GM12873 (cell line): ENCODE results near the gene ALKBH7.

Experiments used
- TF ChIP-seq, protein P1 (sequence below): IDR thresholded peaks from 2 replicates; pipeline ENCODE4 v1.5.1; 2012; ENCODE audit warnings: low read depth, mild to moderate bottlenecking, moderate library complexity, low read length, control low read depth; ENCODE audit not compliant: insufficient read depth; ENCODE audit errors: missing control alignments

ALKBH7 gene

DNA sequence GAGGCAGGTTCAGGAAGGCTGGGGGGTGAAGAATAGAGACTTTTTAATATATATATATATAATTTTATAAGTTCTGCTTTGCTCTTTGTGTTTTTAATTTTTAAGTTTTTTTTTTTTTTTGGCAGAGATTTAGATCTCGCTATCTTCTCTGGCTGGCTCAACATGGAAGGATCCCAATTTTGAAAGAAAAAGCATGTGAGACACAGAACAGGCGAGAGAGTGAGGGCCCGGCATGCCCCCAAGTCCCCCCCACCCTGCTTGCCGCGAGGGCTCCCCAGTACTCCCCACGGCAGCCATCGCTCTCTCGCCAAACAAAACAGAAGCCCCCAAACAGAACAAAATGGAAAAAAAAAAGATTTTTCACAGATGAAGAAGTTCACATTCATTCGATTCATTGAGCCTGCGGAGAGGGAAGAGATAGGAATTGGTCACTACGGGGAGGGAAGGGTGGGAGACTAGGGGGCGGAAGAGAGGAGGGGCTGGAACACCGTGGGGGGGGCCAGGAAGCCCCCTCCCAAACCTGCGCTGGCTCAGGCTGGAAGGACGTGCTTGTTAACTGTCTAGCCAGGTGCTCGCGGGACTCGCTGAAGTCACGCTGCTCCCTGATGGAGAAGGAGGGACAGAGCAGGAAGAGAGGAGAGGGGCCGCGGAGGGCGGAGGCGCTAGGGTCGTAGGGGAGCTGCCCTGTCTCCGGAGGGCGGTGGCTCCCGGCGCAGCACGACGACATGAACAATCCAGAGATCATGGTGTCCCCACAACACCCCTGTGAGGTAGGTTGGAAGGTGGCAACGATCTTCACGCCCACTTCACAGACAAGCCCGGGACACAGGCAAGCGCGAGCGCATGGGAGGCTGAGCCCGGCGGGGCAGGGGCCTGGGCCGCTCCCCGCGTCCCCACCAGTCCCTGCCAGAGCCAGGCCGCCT is 41.4 kb downstream of the ALKBH7 start:
- TF ChIP-seq, protein P1, sequence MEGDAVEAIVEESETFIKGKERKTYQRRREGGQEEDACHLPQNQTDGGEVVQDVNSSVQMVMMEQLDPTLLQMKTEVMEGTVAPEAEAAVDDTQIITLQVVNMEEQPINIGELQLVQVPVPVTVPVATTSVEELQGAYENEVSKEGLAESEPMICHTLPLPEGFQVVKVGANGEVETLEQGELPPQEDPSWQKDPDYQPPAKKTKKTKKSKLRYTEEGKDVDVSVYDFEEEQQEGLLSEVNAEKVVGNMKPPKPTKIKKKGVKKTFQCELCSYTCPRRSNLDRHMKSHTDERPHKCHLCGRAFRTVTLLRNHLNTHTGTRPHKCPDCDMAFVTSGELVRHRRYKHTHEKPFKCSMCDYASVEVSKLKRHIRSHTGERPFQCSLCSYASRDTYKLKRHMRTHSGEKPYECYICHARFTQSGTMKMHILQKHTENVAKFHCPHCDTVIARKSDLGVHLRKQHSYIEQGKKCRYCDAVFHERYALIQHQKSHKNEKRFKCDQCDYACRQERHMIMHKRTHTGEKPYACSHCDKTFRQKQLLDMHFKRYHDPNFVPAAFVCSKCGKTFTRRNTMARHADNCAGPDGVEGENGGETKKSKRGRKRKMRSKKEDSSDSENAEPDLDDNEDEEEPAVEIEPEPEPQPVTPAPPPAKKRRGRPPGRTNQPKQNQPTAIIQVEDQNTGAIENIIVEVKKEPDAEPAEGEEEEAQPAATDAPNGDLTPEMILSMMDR, result no peak

DNA sequence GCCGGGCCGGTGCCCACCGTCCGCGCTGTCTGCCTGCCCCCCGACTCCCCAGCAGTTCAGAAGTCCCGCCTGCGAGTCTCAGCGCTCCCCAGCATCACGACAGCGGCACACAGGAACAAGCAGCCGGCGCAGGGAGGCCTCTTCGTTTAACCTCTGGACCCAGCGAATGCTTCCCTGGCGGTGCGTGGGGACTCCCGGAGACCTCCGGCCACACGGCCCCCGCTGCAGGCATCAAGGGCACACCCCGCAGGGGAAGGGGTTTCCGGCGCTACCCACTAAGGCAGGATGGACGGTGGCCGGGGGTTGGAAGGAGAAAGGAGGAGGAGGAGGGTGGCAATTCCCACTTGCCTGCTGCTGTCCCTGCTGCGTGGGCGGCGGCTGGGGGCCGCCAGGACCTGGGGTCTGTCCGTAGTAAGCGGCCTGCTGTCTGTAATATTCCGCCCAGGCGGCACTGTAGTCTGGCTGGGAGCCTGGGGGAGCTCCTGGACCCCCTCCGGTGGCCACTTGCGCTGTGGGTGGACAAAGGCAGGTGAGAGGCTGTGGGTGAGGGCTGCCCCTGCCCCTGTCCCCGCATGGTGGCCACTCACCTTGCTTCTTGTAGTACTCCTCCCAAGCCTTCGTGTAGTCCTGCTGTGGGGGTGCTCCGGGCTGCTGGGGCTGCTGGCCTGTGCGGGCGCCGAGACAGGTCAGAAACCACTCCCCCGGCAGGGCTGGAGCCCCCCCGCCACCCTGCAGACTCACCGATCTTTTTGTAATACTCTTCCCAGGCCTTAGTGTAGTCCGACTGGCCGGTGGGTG is 42.4 kb downstream of the ALKBH7 start:
- TF ChIP-seq, protein P1, result no peak

DNA sequence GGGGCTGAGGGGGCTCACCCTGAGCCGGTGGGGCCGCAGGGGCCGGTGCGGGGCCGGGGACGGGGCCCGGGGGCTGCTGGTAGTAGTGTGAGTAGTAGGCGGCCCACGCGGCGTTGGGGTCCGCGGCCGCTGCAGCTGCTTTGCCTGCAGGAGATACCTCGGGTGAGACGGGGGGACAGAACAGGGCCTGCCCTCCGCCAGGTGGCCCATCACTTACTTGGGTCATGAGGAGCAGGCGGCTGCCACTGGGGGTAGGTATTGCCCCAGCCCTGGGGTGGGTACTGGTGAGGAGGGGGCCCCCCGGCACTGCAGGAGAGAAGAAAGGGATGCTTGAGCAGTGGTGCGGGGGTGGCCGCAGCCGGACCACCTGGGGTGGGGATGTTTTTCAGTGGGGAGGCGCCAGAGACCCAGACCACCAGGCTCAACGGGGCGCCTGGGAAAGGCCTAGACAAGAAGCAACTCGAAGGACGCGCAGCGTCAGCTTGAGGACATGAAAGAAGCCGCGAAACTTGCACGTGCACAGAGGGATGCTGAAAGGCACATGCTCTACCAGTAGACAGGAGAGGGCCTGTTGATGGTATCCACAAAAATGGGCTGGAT is 43.1 kb downstream of the ALKBH7 start:
- TF ChIP-seq, protein P1, result no peak

DNA sequence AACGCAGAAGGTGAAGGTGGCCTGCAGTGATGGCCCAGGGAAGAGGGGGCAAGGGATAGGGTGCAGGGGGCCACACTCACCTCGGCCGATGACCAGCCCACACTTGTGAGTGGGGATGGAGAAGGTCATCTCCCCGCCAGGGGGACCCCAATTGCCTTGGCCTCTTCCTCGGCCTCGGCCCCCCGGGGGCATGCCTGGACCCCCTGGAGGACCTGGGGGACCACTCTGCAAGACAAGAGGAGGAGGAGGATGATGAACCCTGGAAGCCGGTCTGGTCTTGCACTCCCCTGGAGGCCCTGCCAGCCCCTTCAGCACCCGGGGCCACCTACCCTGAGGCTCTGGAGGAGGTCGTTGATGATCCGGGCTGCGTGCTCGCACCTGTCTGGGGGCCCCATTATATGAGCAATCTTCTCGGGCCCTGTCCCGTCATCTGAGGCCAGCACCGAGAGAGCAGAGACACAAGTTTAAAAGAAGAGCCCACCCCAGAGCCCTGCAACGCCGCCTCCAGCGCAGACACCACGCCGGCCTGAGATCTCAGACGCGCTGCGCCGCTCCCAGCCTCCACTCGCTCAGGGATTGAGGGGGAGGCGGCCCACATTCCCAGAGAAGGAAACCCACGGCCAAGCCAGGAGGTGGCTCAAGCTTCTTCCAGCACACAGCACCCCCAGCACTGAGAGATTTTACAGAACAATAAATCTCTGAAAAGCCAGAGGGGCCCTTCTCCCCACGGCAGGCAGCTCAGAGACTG is 44.2 kb downstream of the ALKBH7 start:
- TF ChIP-seq, protein P1, result no peak

DNA sequence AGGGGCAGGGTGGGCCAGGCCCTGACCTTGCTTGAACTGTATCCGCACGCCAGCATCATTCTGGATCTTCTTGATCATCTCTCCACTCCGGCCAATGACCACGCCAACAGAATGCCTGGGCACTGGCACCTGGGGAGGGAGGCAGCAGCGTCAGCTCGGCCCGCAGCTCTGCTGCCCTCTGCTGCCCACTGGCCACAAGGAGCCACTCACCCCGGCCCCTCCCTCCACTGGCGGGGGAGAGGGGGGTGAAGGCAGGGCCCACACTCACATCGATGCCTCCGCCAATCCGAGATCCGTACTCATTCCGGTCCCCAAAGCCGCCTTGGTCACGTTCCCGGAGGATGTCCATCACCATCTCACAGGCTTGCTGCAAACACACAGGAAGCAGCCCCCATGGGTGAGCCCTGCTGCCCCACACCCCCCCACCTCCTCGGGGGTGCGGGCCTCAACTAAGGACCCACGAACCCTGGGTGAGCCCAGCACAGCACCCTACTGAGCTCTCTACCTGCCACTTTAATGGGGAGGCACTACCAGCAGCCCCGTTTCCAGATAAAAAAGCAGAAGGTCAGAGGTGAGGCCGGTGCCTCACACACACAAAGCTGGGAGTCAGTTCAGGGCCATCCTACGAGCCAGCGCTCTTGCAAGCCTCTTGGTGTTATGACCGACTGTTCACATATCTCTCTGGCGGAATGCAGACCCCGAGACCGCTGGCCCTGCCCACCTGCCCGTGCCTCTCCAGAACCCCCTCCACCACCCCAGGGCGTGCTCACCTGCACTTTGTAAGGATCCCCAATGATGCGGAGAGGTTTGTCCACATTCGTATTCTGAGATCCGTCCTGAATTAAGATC is 45.3 kb downstream of the ALKBH7 start:
- TF ChIP-seq, protein P1, result no peak

DNA sequence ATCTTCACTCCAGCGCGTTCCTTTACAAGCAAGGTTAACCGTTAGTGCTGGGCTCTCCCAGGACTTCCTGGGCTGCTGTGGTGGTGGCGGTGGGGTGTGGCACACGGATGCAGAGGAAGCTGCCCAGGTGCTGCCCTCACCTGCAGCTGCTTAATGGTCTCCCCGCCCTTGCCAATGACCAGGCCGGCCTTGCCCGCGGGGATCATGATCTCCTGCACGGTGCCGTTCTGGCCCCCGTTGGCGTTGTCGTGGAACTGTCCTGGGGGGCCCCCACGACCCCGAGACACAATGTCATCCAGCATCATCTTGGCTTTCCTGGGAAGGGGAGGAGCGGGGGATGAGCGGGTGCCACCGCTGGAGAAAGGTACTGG is 46.0 kb downstream of the ALKBH7 start:
- TF ChIP-seq, protein P1, result no peak
